Smooth muscle cell (in vitro differentiated cells): ENCODE measurements around the gene MATK. TPM values are rescaled to one million over a fixed set of nuclear protein-coding genes. Genes with fewer than 3 reads are reported as not detected.

Experiments used
- DNase-seq: peaks from one replicate; lab custom pipeline; 2025; ENCODE audit not compliant: unreplicated experiment; lab: John Stamatoyannopoulos, UW
- H2AFZ ChIP-seq: fragments of 200-600 bp; sonication (generic); 2 replicates; pipeline ENCODE4 v1.6.0; 2016; ENCODE audit warnings: antibody characterized with exemption, low read depth, mild to moderate bottlenecking
- H3F3A ChIP-seq: fragments of 200-600 bp; sonication (generic); 2 replicates; pipeline ENCODE4 v1.6.0; 2017; ENCODE audit warnings: antibody characterized with exemption, low read depth
- H3K27ac ChIP-seq: fragments of 200-600 bp; sonication (generic); 2 replicates; pipeline ENCODE4 v1.5.1; 2016; ENCODE audit warnings: low read depth, mild to moderate bottlenecking
- H3K27me3 ChIP-seq: fragments of 200-600 bp; sonication (generic); 2 replicates; pipeline ENCODE4 v1.6.1; 2016; ENCODE audit warnings: low read depth, mild to moderate bottlenecking
- H3K36me3 ChIP-seq: fragments of 200-600 bp; sonication (generic); 2 replicates; pipeline ENCODE4 v1.5.1; 2016; ENCODE audit warnings: low read depth
- H3K4me1 ChIP-seq: fragments of 200-600 bp; sonication (generic); 2 replicates; pipeline ENCODE4 v1.5.1; 2016; ENCODE audit warnings: low read depth
- H3K4me2 ChIP-seq: fragments of 200-600 bp; sonication (generic); 2 replicates; pipeline ENCODE4 v1.6.0; 2016; ENCODE audit warnings: mild to moderate bottlenecking
- H3K4me3 ChIP-seq: fragments of 200-600 bp; sonication (generic); 2 replicates; pipeline ENCODE4 v1.5.1; 2016; ENCODE audit warnings: mild to moderate bottlenecking
- H3K79me2 ChIP-seq: fragments of 200-600 bp; sonication (generic); 2 replicates; pipeline ENCODE4 v1.6.0; 2016; ENCODE audit warnings: low read depth, mild to moderate bottlenecking
- H3K9ac ChIP-seq: fragments of 200-600 bp; sonication (generic); 2 replicates; pipeline ENCODE4 v1.6.0; 2016; ENCODE audit warnings: low read depth
- H3K9me3 ChIP-seq: fragments of 200-600 bp; sonication (generic); replicated peaks from 2 replicates; pipeline ENCODE4 v1.5.1; 2016; ENCODE audit warnings: low read depth
- H4K20me1 ChIP-seq: fragments of 200-600 bp; sonication (generic); 2 replicates; pipeline ENCODE4 v1.6.0; 2016; ENCODE audit warnings: low read depth
- CTCF ChIP-seq: fragments of 200-600 bp; sonication (generic); IDR thresholded peaks from 2 replicates; pipeline ENCODE4 v1.5.1; 2017; ENCODE audit warnings: borderline replicate concordance, mild to moderate bottlenecking, antibody characterized with exemption; ENCODE audit not compliant: insufficient read depth, poor library complexity, severe bottlenecking
- WGBS: methylation state at CpG from one replicate; pipeline ENCODE4 v1.1.7; 2016; ENCODE audit warnings: low lambda C conversion rate; 5-methylcytosine and 5-hydroxymethylcytosine counted together
- polyA plus RNA-seq: library from polyadenylated mRNA; unstranded; fragments of >200 nt; fragmentation: Nextera tagmentation; extraction: Ambion mirVana; gene quantifications from 2 replicates; pipeline ENCODE4 v1.2.1, GENCODE V29; 2016
- total RNA-seq: library from RNA; depleted of rRNA; stranded (reverse); fragments of >200 nt; gene quantifications from 2 replicates; pipeline ENCODE4 v1.2.3, GENCODE V29; 2014

MATK gene
- total and polyA plus RNA-seq, 2 experiments from 2014 or later = not detected

GRCh38 chr19:3814648-3815047 is 28.5 kb upstream of the MATK start:
- Histone ChIP-seq H3K4me1 (no peaks in the 10 kb centered on the region), H3F3A (no peaks in the 10 kb centered on the region), H3K79me2 (no peaks in the 10 kb centered on the region), H3K27me3 (no peaks in the 10 kb centered on the region), H3K4me2 (no peak overlapping the region), H2AFZ (no peak overlapping the region), H3K4me3 (no peak overlapping the region), H4K20me1 (no peaks in the 10 kb centered on the region), H3K27ac (no peak overlapping the region), H3K9me3 (no peaks in the 10 kb centered on the region), H3K36me3 (no peaks in the 10 kb centered on the region), H3K9ac (no peak overlapping the region)
- no peak for TF ChIP-seq CTCF
- no peak for DNase-seq
- 95% methylated on average over 4 of the region's 4 CpGs for WGBS

DNA sequence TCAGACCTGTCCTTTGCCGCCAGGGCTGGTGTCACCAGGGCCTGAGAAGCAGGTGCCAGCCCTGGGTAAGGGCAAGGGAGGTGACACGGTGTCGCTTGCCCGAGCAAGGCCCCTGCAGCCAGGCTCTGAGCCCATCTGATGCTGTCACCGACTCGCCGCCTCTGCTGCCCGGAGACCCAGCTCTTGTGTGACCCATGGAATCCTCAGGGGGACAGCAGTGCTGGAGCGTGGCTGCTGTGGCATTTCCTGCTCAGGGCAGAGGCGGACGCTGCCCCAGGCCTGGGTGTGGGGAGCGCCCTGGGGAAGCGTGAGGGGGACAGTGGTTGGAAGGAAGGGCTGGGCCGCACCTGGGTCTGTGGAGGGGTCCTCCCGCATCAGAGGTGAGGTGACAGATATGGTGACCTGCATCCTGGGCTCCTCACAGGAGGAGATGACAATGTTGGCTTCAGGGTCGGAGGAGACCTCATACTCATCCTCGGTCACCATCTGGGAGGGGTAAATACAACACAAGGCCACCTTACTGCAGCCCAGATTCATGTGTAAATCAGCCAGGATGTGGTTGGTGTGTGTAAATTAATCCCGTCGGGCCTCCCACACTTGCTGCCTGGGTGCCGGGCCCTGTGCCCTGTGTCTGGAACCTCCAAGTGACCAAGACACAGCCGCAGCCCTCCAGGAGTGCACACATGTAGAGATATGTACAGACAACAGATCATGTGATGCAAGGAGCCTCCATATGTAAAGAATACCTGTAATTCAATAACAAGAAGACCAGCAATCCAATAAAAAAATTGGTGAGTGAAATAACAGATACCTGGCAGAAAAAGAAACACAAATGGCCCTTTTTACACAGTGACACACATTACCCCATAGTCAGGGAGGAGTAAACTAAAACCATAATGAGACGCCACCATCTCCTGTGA is 27.6 kb upstream of the MATK start:
- Histone ChIP-seq H2AFZ (no peak overlapping the region), H3K27me3 (no peaks in the 10 kb centered on the region), H3K4me2 (no peak overlapping the region), H3K9ac (no peak overlapping the region), H3K36me3 (no peaks in the 10 kb centered on the region), H3K79me2 (no peaks in the 10 kb centered on the region), H3F3A (no peaks in the 10 kb centered on the region), H3K9me3 (no peaks in the 10 kb centered on the region), H3K4me1 (no peaks in the 10 kb centered on the region), H3K27ac (no peak overlapping the region), H4K20me1 (no peaks in the 10 kb centered on the region), H3K4me3 (no peak overlapping the region)
- TF ChIP-seq CTCF = no peak
- DNase-seq = no peak
- 88% methylated on average over 20 of the region's 22 CpGs for WGBS

DNA sequence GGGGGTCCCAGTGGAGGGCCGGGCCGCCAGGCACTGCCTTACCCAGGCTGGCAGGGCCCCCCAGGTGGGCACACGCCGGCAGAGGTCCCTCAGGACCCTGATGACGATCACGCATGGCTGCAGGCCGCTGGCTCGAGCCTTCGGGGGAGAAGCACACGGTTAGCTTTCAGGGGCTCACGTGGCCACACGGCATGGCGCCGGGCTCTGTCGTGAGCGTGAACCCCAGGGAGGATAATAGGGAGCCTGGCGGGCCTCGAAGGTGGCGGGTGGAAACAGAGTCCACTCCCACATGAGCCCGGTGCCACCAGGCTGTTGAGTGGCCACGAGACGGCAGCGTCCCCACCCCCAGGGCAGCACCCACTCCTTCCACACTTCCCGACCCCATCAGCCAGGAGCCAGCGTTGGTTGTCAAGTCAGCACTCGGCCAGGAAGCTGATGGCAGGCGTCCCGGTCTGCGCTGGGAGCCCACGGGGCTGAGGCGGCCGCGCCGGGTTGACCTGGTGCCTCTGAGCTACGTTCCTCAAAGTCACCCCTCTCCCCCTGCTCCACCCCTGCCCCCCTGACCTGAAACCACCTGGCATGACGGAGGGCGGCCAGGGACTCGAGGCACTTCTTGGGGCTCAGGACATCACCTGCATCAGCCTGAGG is 24.7 kb upstream of the MATK start:
- H3K4me3 ChIP-seq = no peak overlapping the region
- no peaks in the 10 kb centered on the region for H4K20me1 ChIP-seq
- no peak for TF ChIP-seq CTCF
- no peaks in the 10 kb centered on the region for H3K79me2 ChIP-seq
- no peak overlapping the region for H3K27ac ChIP-seq
- WGBS = 94% methylated on average over 38 of the region's 38 CpGs
- no peaks in the 10 kb centered on the region for H3K4me1 ChIP-seq
- H2AFZ ChIP-seq = no peak overlapping the region
- no peaks in the 10 kb centered on the region for H3K36me3 ChIP-seq
- H3K9me3 ChIP-seq = no peaks in the 10 kb centered on the region
- H3K27me3 ChIP-seq = no peaks in the 10 kb centered on the region
- no peaks in the 10 kb centered on the region for H3F3A ChIP-seq
- H3K4me2 ChIP-seq = no peak overlapping the region
- no peak for DNase-seq
- no peak overlapping the region for H3K9ac ChIP-seq
